Trophoblast cell (in vitro differentiated cells and primary cell): ENCODE measurements around the gene SMYD3.
A peak's percentile ranks its signal among the peaks of the same experiment; 100 is the strongest.

Experiments
- DNase-seq, 2 donors: peaks; one replicate each; pipeline ENCODE4 v3.0.0-alpha.2; 2016
- H2AFZ ChIP-seq: 2 replicates; pipeline ENCODE4 v1.6.1; 2013; ENCODE audit warnings: low read length, moderate library complexity, mild to moderate bottlenecking; ENCODE audit not compliant: insufficient read depth, poor library complexity
- H2AK5ac ChIP-seq: 2 replicates; pipeline ENCODE4 v1.6.1; 2013; ENCODE audit warnings: mild to moderate bottlenecking, low read length
- H2BK120ac ChIP-seq: 2 replicates; pipeline ENCODE4 v1.6.1; 2013; ENCODE audit warnings: low read length, mild to moderate bottlenecking, moderate library complexity; ENCODE audit not compliant: insufficient read depth, poor library complexity
- H2BK12ac ChIP-seq: 2 replicates; pipeline ENCODE4 v1.6.1; 2013; ENCODE audit warnings: mild to moderate bottlenecking, low read length, moderate library complexity
- H2BK5ac ChIP-seq: 2 replicates; pipeline ENCODE4 v1.6.1; 2013; ENCODE audit warnings: low read length, low read depth, moderate library complexity, mild to moderate bottlenecking; ENCODE audit not compliant: poor library complexity
- H3K14ac ChIP-seq: 2 replicates; pipeline ENCODE4 v1.6.1; 2013; ENCODE audit warnings: mild to moderate bottlenecking, low read length
- H3K18ac ChIP-seq: 2 replicates; pipeline ENCODE4 v1.6.1; 2013; ENCODE audit warnings: mild to moderate bottlenecking, low read length
- H3K23ac ChIP-seq: 2 replicates; pipeline ENCODE4 v1.6.1; 2013; ENCODE audit warnings: low read length
- H3K27ac ChIP-seq: 2 replicates; pipeline ENCODE4 v1.5.1; 2013; ENCODE audit warnings: low read depth, mild to moderate bottlenecking, inconsistent platforms, low read length, moderate library complexity
- H3K27me3 ChIP-seq: 2 replicates; pipeline ENCODE4 v1.6.1; 2013; ENCODE audit warnings: inconsistent platforms, mild to moderate bottlenecking, low read length, moderate library complexity; ENCODE audit not compliant: insufficient read depth
- H3K36me3 ChIP-seq, 2 experiments: 1 replicate in 1 of 2; 2 replicates in 1 of 2; pipeline ENCODE4 v1.6.1; 2013; ENCODE audit warnings: low read length in 2 of 2, mild to moderate bottlenecking in 2 of 2, moderate library complexity in 1 of 2; ENCODE audit not compliant: insufficient read depth in 2 of 2, control insufficient read depth in 1 of 2
- H3K4ac ChIP-seq: 2 replicates; pipeline ENCODE4 v1.6.1; 2013; ENCODE audit warnings: low read depth, mild to moderate bottlenecking, low read length, moderate library complexity
- H3K4me1 ChIP-seq, 2 experiments: 1 replicate in 1 of 2; 2 replicates in 1 of 2; pipeline ENCODE4 v1.6.1; 2013; ENCODE audit warnings: low read length in 2 of 2, mild to moderate bottlenecking in 2 of 2, moderate library complexity in 1 of 2; ENCODE audit not compliant: insufficient read depth in 2 of 2, control insufficient read depth in 1 of 2
- H3K4me2 ChIP-seq: 2 replicates; pipeline ENCODE4 v1.6.1; 2013; ENCODE audit warnings: inconsistent platforms, mild to moderate bottlenecking, low read length, moderate library complexity
- H3K4me3 ChIP-seq: 2 replicates; pipeline ENCODE4 v1.5.1; 2013; ENCODE audit warnings: mild to moderate bottlenecking, low read depth, low read length, inconsistent platforms
- H3K79me1 ChIP-seq: one replicate; pipeline ENCODE4 v1.6.1; 2013; ENCODE audit warnings: low read length
- H3K79me2 ChIP-seq: 2 replicates; pipeline ENCODE4 v1.6.1; 2013; ENCODE audit warnings: low read length, mild to moderate bottlenecking; ENCODE audit not compliant: control insufficient read depth, insufficient read depth, poor library complexity
- H3K9ac ChIP-seq: 2 replicates; pipeline ENCODE4 v1.6.1; 2013; ENCODE audit warnings: mild to moderate bottlenecking, low read length
- H3K9me3 ChIP-seq: 2 replicates; pipeline ENCODE4 v1.6.1; 2013; ENCODE audit warnings: low read depth, mild to moderate bottlenecking, control low read depth, inconsistent platforms, low read length; ENCODE audit not compliant: insufficient read depth
- H4K12ac ChIP-seq: 2 replicates; pipeline ENCODE4 v1.6.1; 2013; ENCODE audit warnings: low read depth, mild to moderate bottlenecking, low read length, moderate library complexity
- H4K8ac ChIP-seq: 2 replicates; pipeline ENCODE4 v1.6.1; 2013; ENCODE audit warnings: low read depth, mild to moderate bottlenecking, low read length, moderate library complexity
- H4K91ac ChIP-seq: one replicate; pipeline ENCODE4 v1.6.1; 2013; ENCODE audit warnings: low read depth, mild to moderate bottlenecking, low read length, moderate library complexity
- WGBS: extraction: QIAGEN DNeasy Blood & Tissue Kit; methylation state at CpG from one replicate; pipeline ENCODE4 v1.1.7; 2013; ENCODE audit warnings: missing lambda C conversion rate; ENCODE audit not compliant: insufficient read length, insufficient coverage; ENCODE audit errors: extremely low coverage; 5-methylcytosine and 5-hydroxymethylcytosine counted together

The SMYD3 gene

GRCh38 chr1:245874942-245875580 lies 632.0 kb downstream of the SMYD3 start:
- no CpG with 5 or more reads among the region's 12 CpGs for WGBS
- Histone ChIP-seq H2BK12ac (peak overlapping the region; percentile 34), H3K27me3 (no peaks in the 10 kb centered on the region), H2BK120ac (no peak overlapping the region), H3K36me3 (peaks cover 0 to 2% of the 10 kb centered on the region in 2 experiments), H3K27ac (no peak overlapping the region), H3K9me3 (peaks cover 2% of the 10 kb centered on the region), H3K4me3 (no peak overlapping the region), H2AK5ac (no peak overlapping the region), H2BK5ac (no peak overlapping the region), H4K91ac (no peak overlapping the region), H2AFZ (no peak overlapping the region), H3K79me2 (no peaks in the 10 kb centered on the region), H4K8ac (no peak overlapping the region), H4K12ac (no peak overlapping the region), H3K4me1 (peaks cover 5 to 11% of the 10 kb centered on the region in 2 experiments), H3K18ac (no peak overlapping the region), H3K4me2 (no peak overlapping the region), H3K79me1 (no peaks in the 10 kb centered on the region), H3K9ac (no peak overlapping the region), H3K4ac (no peak overlapping the region), H3K14ac (no peak overlapping the region), H3K23ac (no peak overlapping the region)
- DNase-seq, result peak in 1 of 2 donors; percentile 4

- H3K4ac ChIP-seq, result no peak overlapping the region
- H4K12ac ChIP-seq, result no peak overlapping the region
- H3K9ac ChIP-seq, result no peak overlapping the region
- DNase-seq, result no peak
- no peak overlapping the region for H3K27ac ChIP-seq
- no peak overlapping the region for H3K23ac ChIP-seq
- no peak overlapping the region for H4K91ac ChIP-seq
- H2AFZ ChIP-seq, result no peak overlapping the region
- H3K9me3 ChIP-seq, result peaks cover 2% of the 10 kb centered on the region
- no peak overlapping the region for H2BK12ac ChIP-seq
- H2BK120ac ChIP-seq, result no peak overlapping the region
- no peaks in the 10 kb centered on the region for H3K79me2 ChIP-seq
- WGBS, result no CpG with 5 or more reads among the region's 7 CpGs
- H2AK5ac ChIP-seq, result no peak overlapping the region
- no peak overlapping the region for H3K18ac ChIP-seq
- H4K8ac ChIP-seq, result no peak overlapping the region
- no peaks in the 10 kb centered on the region for H3K27me3 ChIP-seq
- no peak overlapping the region for H3K4me2 ChIP-seq
- no peak overlapping the region for H3K4me3 ChIP-seq
- H2BK5ac ChIP-seq, result no peak overlapping the region
- peaks cover 9 to 16% of the 10 kb centered on the region in 2 experiments for H3K4me1 ChIP-seq
- H3K36me3 ChIP-seq, result peaks cover 0 to 2% of the 10 kb centered on the region in 2 experiments
- no peak overlapping the region for H3K14ac ChIP-seq
- H3K79me1 ChIP-seq, result peaks cover 2% of the 10 kb centered on the region
Measured at GRCh38 chr1:245873883-245874671, 633.0 kb downstream of the SMYD3 start.

- Histone ChIP-seq H2BK12ac (no peak overlapping the region), H4K91ac (no peak overlapping the region), H3K4me1 (peaks cover 9 to 16% of the 10 kb centered on the region in 2 experiments), H3K79me1 (peaks cover 2% of the 10 kb centered on the region), H3K23ac (no peak overlapping the region), H3K9ac (no peak overlapping the region), H2AK5ac (no peak overlapping the region), H3K36me3 (peaks cover 0 to 2% of the 10 kb centered on the region in 2 experiments), H4K8ac (no peak overlapping the region), H3K27ac (no peak overlapping the region), H4K12ac (no peak overlapping the region), H3K27me3 (no peaks in the 10 kb centered on the region), H3K4me2 (no peak overlapping the region), H2AFZ (no peak overlapping the region), H3K9me3 (peaks cover 2% of the 10 kb centered on the region), H3K79me2 (no peaks in the 10 kb centered on the region), H3K18ac (no peak overlapping the region), H3K14ac (no peak overlapping the region), H2BK5ac (no peak overlapping the region), H3K4ac (no peak overlapping the region), H3K4me3 (no peak overlapping the region), H2BK120ac (no peak overlapping the region)
- no peak for DNase-seq
- WGBS, result no CpG with 5 or more reads among the region's 1 CpG
Measured at GRCh38 chr1:245873068-245873467, 634.0 kb downstream of the SMYD3 start.

GRCh38 chr1:245872475-245872874 lies 634.6 kb downstream of the SMYD3 start:
- no peak overlapping the region for H4K91ac ChIP-seq
- no peak overlapping the region for H3K23ac ChIP-seq
- H2AK5ac ChIP-seq, result no peak overlapping the region
- H4K12ac ChIP-seq, result no peak overlapping the region
- no peak overlapping the region for H2BK120ac ChIP-seq
- no peak overlapping the region for H3K4ac ChIP-seq
- DNase-seq, result no peak
- no peak overlapping the region for H2AFZ ChIP-seq
- H3K18ac ChIP-seq, result no peak overlapping the region
- H4K8ac ChIP-seq, result no peak overlapping the region
- no peaks in the 10 kb centered on the region for H3K27me3 ChIP-seq
- H3K79me2 ChIP-seq, result no peaks in the 10 kb centered on the region
- peaks cover 0 to 2% of the 10 kb centered on the region in 2 experiments for H3K36me3 ChIP-seq
- no peak overlapping the region for H3K27ac ChIP-seq
- H3K9me3 ChIP-seq, result peaks cover 2% of the 10 kb centered on the region
- H2BK5ac ChIP-seq, result no peak overlapping the region
- no CpG with 5 or more reads among the region's 8 CpGs for WGBS
- no peak overlapping the region for H2BK12ac ChIP-seq
- H3K9ac ChIP-seq, result no peak overlapping the region
- H3K14ac ChIP-seq, result no peak overlapping the region
- peaks cover 9 to 16% of the 10 kb centered on the region in 2 experiments for H3K4me1 ChIP-seq
- H3K79me1 ChIP-seq, result peaks cover 2% of the 10 kb centered on the region
- no peak overlapping the region for H3K4me2 ChIP-seq
- H3K4me3 ChIP-seq, result no peak overlapping the region
